Erythroblast (primary cell): ENCODE results near the gene TMOD4.
A peak's percentile ranks its signal among the peaks of the same experiment; 100 is the strongest.

Experiments used
- DNase-seq, 2 experiments: peaks; one replicate each; lab custom pipeline; 2025; lab: John Stamatoyannopoulos, UW
- GATA1 ChIP-seq: IDR thresholded peaks from 2 replicates; pipeline ENCODE4 v1.6.1; 2011; ENCODE audit warnings: low read depth, mild to moderate bottlenecking, control low read depth, low read length, moderate library complexity
- POLR2A ChIP-seq: IDR thresholded peaks from 2 replicates; pipeline ENCODE4 v1.6.1; 2011; ENCODE audit warnings: mild to moderate bottlenecking, low read length

TMOD4 gene

GRCh38 chr1:151142411-151143056, 33.2 kb downstream of the TMOD4 start:
- no peak for TF ChIP-seq GATA1
- TF ChIP-seq POLR2A = no peak
- no peak for DNase-seq

GRCh38 chr1:151137789-151138188, 38.0 kb downstream of the TMOD4 start:
- DNase-seq = no peak
- no peak for TF ChIP-seq POLR2A
- TF ChIP-seq GATA1 = no peak

- no peak for TF ChIP-seq POLR2A
- TF ChIP-seq GATA1 = no peak
- no peak for DNase-seq
Measured at GRCh38 chr1:151135433-151136385, 40.1 kb downstream of the TMOD4 start.

GRCh38 chr1:151134991-151135390, 40.8 kb downstream of the TMOD4 start:
- DNase-seq = no peak
- TF ChIP-seq POLR2A = no peak
- no peak for TF ChIP-seq GATA1

GRCh38 chr1:151134396-151134795, 41.4 kb downstream of the TMOD4 start:
- DNase-seq = no peak
- TF ChIP-seq POLR2A (no peak), GATA1 (no peak)

- no peak for TF ChIP-seq GATA1
- no peak for TF ChIP-seq POLR2A
- no peak for DNase-seq
Measured at GRCh38 chr1:151133018-151133806, 42.6 kb downstream of the TMOD4 start.

- DNase-seq = no peak
- TF ChIP-seq POLR2A (no peak), GATA1 (no peak)
Measured at GRCh38 chr1:151132335-151133017, 43.3 kb downstream of the TMOD4 start.

GRCh38 chr1:151131701-151132334, 44.0 kb downstream of the TMOD4 start:
- no peak for DNase-seq
- TF ChIP-seq GATA1 (no peak), POLR2A (no peak)

GRCh38 chr1:151130987-151131586, 44.7 kb downstream of the TMOD4 start:
- TF ChIP-seq POLR2A = no peak
- no peak for TF ChIP-seq GATA1
- peak; percentile 73 to 84 for DNase-seq

GRCh38 chr1:151128800-151129199, 47.0 kb downstream of the TMOD4 start:
- TF ChIP-seq GATA1 (no peak), POLR2A (no peak)

GRCh38 chr1:151124763-151125403, 50.9 kb downstream of the TMOD4 start:
- no peak for DNase-seq
- TF ChIP-seq POLR2A (no peak), GATA1 (no peak)

More at GRCh38 chr1:151128800-151129199, 47.0 kb downstream of the TMOD4 start:
- no peak for DNase-seq
